Left forelimb (tissue), 1 donor: Measurements from ENCODE around the gene DLK2.
"Not testable (repeated sequence)": the region's sequence is repeated elsewhere in the genome, so short reads cannot be mapped to it uniquely, and the experiment has no call there.

Source experiments
- DNase-seq: peaks from one replicate; pipeline ENCODE4 v3.0.0-alpha.2; 2018; ENCODE audit warnings: low spot score

The DLK2 gene

GRCh38 chr6:43426928-43427405 lies 28.4 kb downstream of the DLK2 start:
- no peak for DNase-seq

- DNase-seq = not testable (repeated sequence)
Observed at GRCh38 chr6:43425083-43425482, 30.3 kb downstream of the DLK2 start.

GRCh38 chr6:43421831-43422230 lies 33.5 kb downstream of the DLK2 start:
- DNase-seq = no peak

GRCh38 chr6:43420012-43420709 lies 35.2 kb downstream of the DLK2 start:
- no peak for DNase-seq

GRCh38 chr6:43416935-43417334 lies 38.4 kb downstream of the DLK2 start:
- no peak for DNase-seq

- DNase-seq = not testable (repeated sequence)
Observed at GRCh38 chr6:43415275-43415674, 40.1 kb downstream of the DLK2 start.

GRCh38 chr6:43413002-43413401 lies 42.3 kb downstream of the DLK2 start:
- DNase-seq = no peak

- no peak for DNase-seq
Observed at GRCh38 chr6:43412541-43412940, 42.8 kb downstream of the DLK2 start.

GRCh38 chr6:43410776-43411175 lies 44.6 kb downstream of the DLK2 start:
- DNase-seq = not testable (repeated sequence)

- no peak for DNase-seq
Observed at GRCh38 chr6:43408259-43408658, 47.1 kb downstream of the DLK2 start.

- no peak for DNase-seq
Observed at GRCh38 chr6:43407296-43407695, 48.1 kb downstream of the DLK2 start.

GRCh38 chr6:43405354-43405753 lies 50.0 kb downstream of the DLK2 start:
- DNase-seq = no peak

GRCh38 chr6:43402820-43403219 lies 52.5 kb downstream of the DLK2 start:
- DNase-seq = no peak

- DNase-seq = no peak
Observed at GRCh38 chr6:43401730-43402129, 53.6 kb downstream of the DLK2 start.
